ENCODE data around the gene NASP. TPM values are rescaled to one million over a fixed set of nuclear protein-coding genes. Genes with fewer than 3 reads are reported as not detected.

NASP gene
- total RNA-seq, 1 experiment from 2014 or later: 136 TPM

DNA sequence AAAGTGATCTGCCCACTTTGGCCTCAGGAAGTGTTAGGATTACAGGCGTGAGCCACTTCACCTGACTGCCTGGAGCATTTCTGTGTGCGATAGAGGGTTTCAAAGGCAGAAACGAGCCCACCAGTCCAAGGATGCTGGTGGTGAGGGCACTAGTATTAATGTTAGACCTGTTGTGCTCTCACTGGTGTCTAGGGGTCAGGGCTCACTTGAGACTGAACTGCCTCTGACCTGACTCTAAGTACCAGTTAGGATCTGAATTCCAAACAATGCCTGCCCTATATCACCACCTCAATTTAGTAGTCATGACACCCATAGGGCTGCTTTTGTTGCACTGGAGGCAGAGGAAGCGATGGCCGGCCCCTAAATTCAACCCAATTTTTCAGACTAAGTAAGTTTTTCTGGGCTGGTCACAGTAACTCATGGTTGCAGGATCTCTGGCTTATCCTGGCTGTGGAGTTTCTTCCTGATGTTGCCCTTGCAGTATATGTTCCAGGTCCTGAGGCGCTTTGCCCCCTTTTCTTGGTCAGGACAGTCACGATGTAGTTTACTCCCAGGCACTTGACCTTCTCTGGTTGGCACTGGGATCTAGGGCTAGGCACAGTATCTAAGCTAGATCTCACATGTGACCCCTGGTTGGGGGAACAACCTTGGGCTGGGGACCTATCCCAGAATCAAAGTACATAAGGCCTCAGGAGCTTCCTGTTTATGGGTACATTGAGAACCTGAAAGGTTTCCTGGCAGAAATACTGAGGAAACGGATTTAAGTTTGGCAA lies 35.5 kb downstream of the NASP start:
- no peak for DNase-seq (ENCODE audit: low spot score)

DNA sequence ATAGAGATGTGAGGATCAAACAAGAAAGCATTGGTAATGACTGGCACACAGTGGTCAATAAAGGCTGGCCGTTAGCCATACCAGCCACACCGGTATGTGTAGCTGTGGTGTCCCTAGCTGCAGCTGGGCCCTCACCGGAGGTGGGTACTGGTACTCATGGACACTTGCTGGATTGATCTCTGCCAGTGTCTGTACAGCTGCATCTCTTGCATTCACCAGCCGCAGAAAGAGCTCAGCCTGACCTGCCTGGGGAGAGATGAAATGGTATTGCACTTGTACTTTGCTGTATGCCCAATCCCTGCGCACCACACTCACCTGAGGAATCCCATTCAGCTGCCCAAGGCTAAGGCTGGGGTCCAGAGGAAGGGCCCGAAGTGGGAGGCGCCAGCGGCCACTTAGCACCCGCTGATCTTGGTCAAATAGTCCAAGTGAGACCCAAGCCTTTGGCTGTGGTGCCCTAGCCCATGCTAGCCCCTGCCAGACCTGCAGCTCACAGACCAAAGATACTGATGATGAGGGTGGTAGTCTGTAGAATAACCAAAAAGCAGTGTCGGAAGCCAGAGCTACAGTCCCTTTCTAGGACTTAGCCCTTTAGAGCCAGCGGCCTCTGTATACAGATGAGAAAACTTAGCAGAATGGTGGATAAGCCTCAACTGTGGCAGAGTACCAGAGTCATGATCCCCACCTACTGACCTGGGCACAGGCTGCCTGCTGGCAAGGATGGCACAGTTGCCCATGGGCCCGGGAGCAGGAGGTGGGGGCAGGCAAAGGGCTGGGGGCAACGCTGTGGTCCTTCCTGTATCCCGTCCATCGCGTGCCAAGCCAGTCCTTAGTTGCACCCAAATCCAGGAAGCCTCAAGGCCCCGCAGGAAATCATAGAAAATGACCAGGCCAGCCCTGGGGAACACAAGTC lies 37.0 kb downstream of the NASP start:
- no peak for DNase-seq (ENCODE audit: low spot score)

DNA sequence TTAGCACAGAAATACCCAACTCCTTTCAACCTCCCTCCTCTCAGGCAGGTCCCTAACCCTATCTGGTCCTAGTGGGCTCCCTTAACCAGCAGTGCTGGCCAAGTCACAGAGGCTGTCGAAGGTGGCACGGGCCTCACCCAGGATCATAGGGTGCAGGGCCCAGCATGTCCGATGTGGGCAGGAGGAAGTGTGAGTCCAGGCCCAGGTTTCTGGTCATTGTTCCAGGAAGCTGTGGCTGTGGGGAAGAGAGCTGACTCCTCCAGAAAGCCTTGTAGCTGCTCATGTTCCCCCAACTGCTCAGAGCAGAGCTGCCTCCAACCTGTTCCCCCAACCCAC lies 37.6 kb downstream of the NASP start:
- no peak for DNase-seq (ENCODE audit: low spot score)

DNA sequence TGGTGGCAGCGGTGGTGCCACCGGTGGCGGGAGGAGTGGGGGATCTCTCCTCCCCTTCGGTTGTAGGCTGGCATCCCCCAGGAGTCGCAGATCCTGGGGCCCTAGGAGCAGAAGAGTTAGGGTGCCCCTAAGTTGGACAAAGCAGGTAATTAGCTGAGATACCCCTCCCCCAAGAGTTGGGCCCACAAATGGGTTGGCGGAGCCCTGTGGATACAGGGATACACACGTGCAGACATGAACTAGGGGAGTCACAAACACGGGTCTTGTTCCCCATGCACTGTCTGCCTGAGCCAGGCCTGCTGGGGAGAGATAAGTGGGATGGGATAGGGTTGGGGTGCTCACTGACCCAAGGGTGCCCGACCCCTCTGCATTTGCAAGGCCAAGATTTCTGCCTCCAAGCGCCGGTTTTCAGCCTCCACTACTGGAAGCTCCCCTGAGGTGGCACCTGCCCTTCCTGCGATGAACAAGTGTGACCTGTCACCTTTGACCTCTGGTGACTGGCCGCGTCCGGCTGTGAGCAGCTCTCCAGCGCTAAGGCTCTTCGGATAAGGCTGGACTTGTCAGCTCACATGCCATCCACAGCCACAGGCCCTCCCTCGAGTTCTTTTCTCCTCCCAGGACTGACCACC lies 38.2 kb downstream of the NASP start:
- no peak for DNase-seq (ENCODE audit: low spot score)

DNA sequence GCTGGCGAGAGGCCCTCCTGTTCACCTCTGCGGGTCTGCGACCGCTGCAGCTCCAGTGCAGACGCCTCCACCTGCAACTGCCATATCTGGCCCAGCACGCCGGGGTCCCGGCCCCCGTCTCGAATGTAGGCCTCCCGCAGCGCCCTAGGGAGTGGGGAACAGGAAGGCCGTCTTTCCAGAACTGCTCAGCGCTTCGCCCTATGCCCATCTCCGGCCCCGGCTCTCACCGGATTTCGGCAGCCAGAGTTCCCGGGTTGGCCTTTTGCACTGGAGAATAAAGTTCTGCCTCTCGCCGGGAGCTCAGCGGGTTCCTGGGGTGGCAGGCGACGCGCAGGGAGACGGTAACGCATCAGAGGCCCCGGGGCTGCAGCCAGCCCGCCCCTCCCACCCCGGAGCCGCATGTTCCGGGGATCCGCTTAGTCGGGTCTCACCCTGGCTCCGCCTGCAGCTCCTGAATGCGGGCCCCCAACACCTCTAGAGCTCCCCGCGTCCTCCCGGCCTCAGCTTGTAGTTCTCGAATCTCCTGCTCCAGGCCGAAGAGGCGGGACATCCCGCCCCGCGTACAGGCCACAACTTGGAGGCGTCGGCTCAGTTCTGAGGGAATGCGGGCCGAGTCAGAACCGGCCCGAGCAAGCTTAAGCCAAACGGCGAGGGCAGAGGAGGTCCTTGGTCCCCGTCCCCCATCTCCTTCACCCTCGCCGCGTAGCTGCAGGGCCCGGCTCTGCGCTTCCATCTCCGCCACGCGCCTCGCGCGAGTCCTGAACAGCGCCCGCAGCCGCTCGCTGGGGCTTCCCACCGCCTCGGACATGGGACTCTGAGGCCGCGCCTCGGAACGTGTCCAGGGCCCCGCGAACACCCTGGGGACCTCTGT lies 38.9 kb downstream of the NASP start:
- DNase-seq (ENCODE audit: low spot score): no peak

DNA sequence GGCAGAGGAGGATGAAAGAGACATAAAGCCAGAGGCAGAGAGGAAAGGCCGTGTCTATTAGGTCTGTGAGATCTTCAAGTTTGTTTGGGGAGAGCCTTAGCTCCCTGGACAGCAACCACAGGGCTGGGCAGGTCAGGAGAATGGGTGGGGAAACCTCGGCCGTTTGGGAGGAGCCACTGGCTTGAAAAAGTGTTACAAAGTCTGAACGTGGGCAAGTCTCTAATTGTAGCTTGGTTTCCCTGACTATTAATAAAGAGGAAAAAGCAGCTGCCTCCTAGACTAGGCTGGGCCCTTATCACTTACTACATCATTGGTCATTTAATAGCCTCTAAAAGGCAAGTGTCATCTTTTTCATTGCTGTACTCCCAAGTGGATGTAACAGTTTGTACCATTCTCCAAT lies 40.1 kb downstream of the NASP start, which contains the start of gene CCDC17:
Gene CCDC17, minus strand, starts transcription at position 83 of the 400 bp plus-strand sequence. CDS start 145 bp downstream, outside the sequence.
- no peak for DNase-seq (ENCODE audit: low spot score)

DNA sequence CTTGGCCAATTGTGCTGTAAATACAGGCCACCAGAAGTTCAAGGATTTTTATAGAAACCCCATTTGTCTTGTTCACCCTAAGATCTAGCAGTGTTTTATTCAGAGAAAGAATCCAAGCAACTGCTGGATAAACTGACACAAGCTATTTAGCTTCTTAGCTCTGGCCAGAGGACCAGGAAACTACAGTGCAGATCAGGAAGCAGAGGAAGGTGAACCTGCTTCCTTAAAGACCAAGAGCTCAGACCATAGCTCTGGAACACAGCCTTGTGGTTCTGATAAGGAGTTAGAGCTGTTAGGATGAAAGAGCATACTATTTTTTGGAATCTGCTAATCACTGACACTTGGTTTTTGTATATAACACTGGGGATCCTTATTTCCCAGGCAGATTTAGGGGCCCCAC lies 45.2 kb downstream of the NASP start:
- no peak for DNase-seq (ENCODE audit: low spot score)

DNA sequence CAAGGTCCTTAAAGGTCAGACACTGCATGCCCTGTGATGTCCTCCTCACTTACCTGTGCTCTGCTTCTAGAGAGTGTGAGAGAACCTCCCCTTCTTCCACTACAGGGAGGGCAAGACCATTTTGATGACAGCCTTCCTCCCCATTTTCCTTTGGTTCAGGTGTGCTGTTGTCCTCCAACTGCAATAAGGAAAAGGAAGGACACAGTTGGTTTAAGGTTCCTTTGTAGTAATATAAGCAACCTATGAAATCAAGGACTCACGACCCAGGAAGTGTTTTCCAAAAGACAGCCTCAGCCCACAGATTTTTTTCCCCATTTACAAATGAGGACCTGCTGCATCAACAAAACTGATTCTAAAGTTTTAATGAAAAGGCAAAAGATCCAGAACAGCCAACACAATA lies 46.6 kb downstream of the NASP start:
- no peak for DNase-seq (ENCODE audit: low spot score)

DNA sequence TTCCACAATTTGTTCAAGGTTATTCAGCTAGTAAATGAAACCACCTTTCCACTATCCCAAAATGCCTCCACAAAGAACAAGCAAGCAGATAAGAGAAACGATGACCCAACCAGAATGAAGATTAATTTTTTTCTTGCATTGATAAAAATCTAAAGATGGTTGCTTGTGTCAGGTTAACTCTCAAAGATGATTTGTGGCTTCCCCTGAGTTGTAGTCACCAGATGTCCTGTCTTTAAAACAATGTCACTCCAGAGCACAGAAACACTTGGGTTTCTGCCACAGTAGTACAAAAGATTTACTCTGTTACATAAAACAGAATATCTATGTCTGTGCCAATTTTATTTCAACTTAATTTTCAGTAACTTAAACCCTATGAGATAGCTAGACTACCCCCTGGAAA lies 51.4 kb downstream of the NASP start:
- DNase-seq (ENCODE audit: low spot score): no peak

DNA sequence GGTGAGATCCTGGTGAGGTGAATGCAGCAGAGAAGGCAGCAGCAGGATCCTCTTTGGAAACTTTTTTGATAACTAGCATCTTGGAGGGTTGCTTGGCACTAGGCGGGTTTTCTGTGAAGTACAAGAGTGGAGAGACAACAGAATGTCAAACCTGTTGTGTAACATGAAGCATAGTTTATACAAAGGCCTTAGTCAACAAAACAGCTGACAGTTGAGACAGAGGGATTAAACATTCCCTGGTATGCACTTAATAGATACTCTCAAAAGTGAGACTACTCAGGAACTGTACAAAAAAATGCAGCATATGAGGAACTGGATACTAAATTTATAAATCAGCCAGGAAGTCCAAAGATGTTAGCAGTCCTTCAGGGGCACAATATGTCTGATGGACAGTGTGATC lies 56.5 kb downstream of the NASP start:
- DNase-seq (ENCODE audit: low spot score): no peak

DNA sequence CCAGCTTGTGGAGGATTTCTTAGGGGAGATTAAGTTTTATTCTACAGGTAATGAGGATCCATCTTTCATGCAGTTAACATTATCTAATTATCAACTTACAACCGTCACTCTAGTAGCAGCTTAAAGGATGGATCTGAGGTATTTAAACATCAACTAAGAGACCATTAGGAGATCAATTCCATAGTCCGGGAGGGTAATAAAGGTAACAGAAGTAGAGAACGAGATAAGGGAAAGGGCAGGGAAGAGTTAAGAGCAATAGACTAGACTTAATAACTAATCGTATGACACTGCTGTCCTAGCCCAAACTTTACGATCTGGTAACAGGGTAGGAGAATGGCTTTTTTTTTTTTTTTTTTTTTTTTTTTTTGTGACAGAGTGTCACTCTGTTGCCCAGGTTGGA lies 59.5 kb downstream of the NASP start:
- no peak for DNase-seq (ENCODE audit: low spot score)

DNA sequence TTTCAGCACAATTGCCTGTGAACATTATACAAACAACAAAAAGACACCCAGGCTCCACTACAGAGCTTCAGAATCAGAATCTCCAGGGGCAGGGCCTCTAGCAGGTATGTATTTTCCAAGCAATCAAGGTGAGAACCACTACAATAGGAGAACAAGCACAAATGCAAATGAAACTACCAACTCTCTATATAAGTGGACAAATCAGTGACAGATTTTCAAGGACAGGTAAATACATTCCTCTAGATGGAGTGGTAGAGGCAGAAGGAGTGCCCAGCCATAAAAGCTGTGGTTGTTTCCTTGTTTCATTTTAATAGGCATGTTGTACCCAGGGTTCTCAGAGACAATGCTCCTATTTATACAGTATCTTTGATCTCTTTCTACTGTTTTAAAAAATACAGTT lies 60.1 kb downstream of the NASP start:
- no peak for DNase-seq (ENCODE audit: low spot score)

DNA sequence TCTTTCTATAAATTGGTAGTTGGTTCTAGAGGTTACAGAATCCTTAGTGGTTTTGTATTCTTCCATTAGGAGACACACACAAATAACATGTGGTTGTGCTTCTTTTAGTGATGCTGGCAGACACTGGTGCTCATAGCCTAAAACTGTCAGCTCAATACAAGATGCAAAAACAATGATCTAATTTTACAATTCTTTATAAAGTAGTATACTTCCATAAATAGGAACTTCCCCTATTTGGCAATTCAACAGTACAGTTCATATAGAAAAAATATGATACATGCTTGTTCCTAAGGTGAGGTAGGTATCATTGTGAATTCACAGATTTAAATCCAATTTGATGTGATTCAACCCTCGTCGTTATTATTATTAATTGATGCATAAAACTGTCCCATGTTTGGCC lies 60.8 kb downstream of the NASP start:
- no peak for DNase-seq (ENCODE audit: low spot score)

DNA sequence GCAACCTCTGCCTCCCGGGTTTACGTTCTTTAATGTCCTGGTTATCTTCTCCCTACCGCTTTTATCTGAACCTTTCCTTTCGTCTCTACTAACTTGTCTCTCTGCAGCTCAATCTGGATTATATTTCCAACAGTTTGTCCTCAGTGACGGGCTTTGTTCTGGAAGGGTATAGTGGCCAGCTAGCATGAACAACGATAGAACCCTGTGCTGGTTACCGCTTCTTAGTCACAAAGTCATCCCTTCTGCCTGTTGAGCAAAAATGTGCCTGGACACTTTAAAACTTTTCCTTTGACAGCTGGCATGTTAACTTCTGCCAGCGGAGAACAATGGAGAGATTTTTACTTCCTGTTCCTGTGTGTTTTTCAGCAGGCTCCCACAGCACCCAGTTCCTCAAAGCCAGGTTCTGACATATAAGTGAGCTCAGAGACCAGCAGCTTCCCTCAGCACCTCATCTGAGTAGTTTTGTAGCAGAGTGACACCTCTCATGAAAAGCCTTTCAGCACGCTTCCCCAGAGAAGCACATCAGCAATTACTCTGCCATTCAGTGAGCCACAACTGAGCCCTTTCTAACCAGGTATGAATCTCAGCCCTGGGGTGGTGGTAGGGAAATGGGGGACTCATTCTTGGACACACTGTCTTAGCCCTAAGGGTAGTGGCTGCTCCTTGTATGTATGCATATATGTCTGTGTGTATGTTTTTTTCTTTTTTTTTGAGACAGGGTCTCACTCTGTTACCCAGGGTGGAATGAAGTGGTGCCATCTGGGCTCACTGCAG lies 63.6 kb downstream of the NASP start:
- DNase-seq (ENCODE audit: low spot score): no peak

DNA sequence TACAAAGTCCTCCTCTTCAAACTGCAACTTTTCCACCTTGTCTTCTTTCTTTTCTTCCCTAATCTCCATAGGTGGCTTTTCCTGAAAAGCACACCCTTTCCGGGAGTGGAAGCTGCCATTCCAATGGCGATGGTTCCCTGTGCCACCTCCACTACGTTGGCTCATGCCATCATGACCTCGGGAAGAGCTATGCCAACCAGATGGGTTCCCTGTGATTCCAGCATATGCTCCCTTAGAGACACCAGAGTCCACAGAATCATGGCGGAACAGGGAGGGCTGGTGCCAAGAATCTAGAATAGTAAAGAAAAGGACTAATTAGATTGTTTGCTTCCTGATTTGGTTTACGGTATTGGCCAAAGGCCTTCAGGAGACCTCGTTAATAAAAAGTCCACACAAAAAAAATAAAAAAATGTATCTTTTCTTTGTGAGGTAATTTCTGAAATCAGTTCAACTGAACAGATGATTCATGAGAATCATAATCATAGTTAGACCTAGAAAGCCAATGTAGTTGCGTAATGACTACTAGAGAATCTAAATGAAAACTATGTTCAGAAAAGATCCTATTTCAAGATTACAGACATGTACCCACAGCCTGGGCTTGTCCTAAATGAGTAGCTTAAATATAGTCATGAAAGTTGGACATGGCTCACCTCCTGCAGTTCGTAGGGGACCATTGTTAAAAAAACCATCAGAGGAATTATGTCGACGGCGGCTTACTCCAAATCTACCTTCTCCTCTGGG lies 70.9 kb downstream of the NASP start:
- DNase-seq (ENCODE audit: low spot score): no peak

DNA sequence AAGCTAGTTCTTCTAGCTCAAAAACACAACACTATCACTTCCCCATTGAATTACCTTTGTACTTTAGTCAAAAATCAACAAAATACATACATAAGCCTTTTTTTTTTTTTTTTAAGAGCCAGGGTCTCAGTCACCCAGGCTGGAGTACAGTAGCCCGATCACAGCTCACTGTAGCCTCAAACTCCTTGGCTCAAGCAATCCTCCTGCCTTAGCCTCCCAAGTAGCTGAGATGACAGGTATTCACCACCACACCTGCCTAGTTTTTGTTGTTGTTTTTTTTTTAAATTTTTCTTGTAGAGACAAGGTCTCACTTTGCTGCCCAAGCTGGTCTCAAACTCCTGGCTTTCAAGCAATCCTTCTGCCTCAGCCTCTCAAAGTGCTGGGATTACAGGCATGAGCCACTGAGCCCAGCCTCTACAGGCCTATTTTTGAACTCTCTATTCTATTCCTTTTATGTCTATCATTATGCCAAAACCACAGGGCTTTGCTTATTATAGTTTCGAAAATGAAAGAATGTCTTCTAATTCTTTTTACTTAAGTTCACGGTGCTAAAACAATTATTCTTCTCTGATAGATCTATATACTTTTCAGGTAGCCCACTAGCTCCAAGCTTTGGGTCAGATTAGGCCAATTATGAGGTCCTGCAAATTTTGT lies 72.9 kb downstream of the NASP start:
- DNase-seq (ENCODE audit: low spot score): no peak

DNA sequence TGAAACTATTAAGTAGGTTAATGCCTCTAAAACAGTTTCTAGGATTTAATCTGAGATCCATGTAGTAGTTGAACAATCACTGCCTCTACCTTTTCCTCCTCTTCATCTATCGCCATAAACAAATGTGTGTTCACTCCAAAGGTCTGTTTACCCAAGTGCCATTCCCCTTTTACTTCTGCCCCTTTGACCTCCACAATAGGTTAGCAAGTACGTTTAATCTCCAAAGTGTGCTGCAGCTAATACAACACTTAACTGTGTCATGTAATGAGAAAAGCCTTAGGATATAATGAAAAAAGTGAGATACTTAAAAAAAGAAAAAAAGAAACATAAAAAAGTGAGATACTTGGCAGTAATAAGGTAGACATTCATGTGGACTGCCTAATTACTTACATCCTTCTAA lies 74.3 kb downstream of the NASP start:
- DNase-seq (ENCODE audit: low spot score): no peak

DNA sequence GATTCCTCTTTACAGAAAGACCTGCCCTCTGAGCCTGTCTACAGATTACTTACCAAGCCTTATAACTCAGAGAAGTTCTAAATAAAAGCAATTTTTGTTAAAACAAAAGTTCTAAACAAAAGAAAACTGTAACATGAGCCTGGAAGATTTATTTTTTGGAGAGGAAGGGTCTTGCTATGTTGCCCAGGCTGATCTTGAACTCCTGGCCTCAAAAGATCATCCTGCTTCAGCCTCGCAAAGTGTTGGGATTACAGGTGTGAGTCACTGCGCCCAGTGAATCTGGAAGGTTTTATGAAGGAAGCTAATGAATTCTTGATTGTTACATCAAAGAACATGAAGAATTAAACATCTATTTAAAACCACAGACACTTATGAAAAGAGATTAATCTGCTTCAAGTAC lies 75.4 kb downstream of the NASP start:
- no peak for DNase-seq (ENCODE audit: low spot score)

DNA sequence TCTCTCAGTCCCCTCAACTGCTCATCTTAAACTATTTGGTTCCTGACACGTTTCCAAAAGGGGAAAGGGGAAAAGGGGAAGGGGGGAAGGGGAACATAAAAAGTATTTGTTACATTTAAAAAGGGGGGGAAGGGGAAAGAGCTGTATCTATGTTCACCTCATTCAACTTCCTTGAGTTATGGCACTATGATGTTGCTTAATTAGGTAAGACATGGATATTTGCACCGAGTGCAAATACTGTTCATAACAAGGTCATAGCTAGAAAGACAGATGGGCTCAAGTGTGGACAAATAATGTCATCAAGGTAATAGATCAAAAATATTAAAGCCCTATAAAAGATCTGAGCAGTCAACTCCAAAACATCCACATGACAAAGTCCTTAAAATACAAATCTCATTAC lies 76.5 kb downstream of the NASP start:
- DNase-seq (ENCODE audit: low spot score): no peak

DNA sequence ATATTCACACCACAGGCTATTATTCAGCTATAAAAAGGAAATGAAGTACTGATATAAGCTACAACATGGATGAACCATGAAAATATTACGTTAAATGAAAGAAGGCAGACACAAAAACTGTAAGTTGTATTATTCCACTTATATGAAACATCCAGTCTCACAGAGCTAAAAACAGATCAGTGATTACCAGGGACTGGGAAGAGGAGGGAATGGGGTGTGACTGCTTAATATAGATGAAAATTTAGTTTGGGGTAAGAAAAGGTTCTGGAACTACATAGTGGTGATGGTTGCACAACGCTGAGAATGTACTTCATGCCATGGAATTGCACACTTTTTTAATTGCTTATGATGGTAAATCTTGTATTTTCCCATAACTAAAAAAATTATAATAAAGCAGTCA lies 83.0 kb downstream of the NASP start:
- DNase-seq (ENCODE audit: low spot score): no peak
